ENCODE data around the gene HAUS2. TPM values are rescaled to one million over a fixed set of nuclear protein-coding genes. Genes with fewer than 3 reads are reported as not detected.
A peak's percentile ranks its signal among the peaks of the same experiment; 100 is the strongest.
"Not testable (repeated sequence)": the region's sequence is repeated elsewhere in the genome, so short reads cannot be mapped to it uniquely, and the experiment has no call there.

The HAUS2 gene
- total and polyA plus RNA-seq, 8 donors, result 5.4 to 9.0 (median 7.5) TPM

GRCh38 chr15:42549032-42549491 lies 424 bp downstream of the HAUS2 start:
- FAIRE-seq, result no peak
- ATAC-seq, result peak; percentile 14 to 56 (median 36)
- DNase-seq, result no peak
- Histone ChIP-seq H3K9me3 (no peaks in the 10 kb centered on the region), H3K27ac (peak overlapping the region; percentile 75 to 87 (median 78)), H3K27me3 (no peaks in the 10 kb centered on the region), H3K36me3 (peaks cover 0 to 4% (median 4%) of the 10 kb centered on the region in 3 donors), H3K4me3 (peak overlapping the region; percentile 79 to 97 (median 88)), H3K4me1 (peaks cover 5 to 17% (median 15%) of the 10 kb centered on the region in 3 donors)
- WGBS, 2 donors, result 0% methylated on average over 15 of the region's 15 CpGs
- intact Hi-C loops (cut with DNase I), result no loop called here
- no peak for TF ChIP-seq CTCF (IDR thresholded peaks at IDR 0.05)

- intact Hi-C loops (cut with DNase I), result no loop called here
- WGBS, 2 donors, result 73 to 77% methylated on average over 12 of the region's 12 CpGs
- ATAC-seq, result no peak
- DNase-seq, result no peak
- H3K4me3 ChIP-seq, result peak overlapping the region in 2 of 4 donors; percentile 79 to 90
- H3K9me3 ChIP-seq, result no peaks in the 10 kb centered on the region
- no peaks in the 10 kb centered on the region for H3K27me3 ChIP-seq
- FAIRE-seq, result no peak
- TF ChIP-seq CTCF (IDR thresholded peaks at IDR 0.05), result no peak
- H3K27ac ChIP-seq, result no peak overlapping the region
- H3K36me3 ChIP-seq, result peaks cover 0 to 4% (median 0%) of the 10 kb centered on the region in 3 donors
- peaks cover 5 to 17% (median 15%) of the 10 kb centered on the region in 3 donors for H3K4me1 ChIP-seq
Observed at GRCh38 chr15:42549741-42550392, 1.2 kb downstream of the HAUS2 start.

- Histone ChIP-seq H3K4me1 (peaks cover 0 to 5% (median 3%) of the 10 kb centered on the region in 3 donors), H3K27ac (no peak overlapping the region), H3K9me3 (no peaks in the 10 kb centered on the region), H3K4me3 (no peak overlapping the region), H3K36me3 (no peaks in the 10 kb centered on the region), H3K27me3 (no peaks in the 10 kb centered on the region)
- intact Hi-C loops (cut with DNase I), result no loop called here
- FAIRE-seq, result no peak
- no peak for ATAC-seq
- DNase-seq, result no peak
- WGBS, 2 donors, result 77 to 89% methylated on average over 1 of the region's 1 CpG
- TF ChIP-seq CTCF (IDR thresholded peaks at IDR 0.05), result no peak
Observed at GRCh38 chr15:42553554-42553953, 4.9 kb downstream of the HAUS2 start.

GRCh38 chr15:42556550-42557207 lies 8.0 kb downstream of the HAUS2 start:
- H3K9me3 ChIP-seq; H3K36me3 ChIP-seq; intact Hi-C loops (cut with DNase I); H3K27ac ChIP-seq; FAIRE-seq; H3K4me3 ChIP-seq; DNase-seq; H3K27me3 ChIP-seq; H3K4me1 ChIP-seq: not testable (repeated sequence)
- WGBS, 2 donors, result 93 to 96% methylated on average over 10 to 12 of the region's 12 CpGs
- ATAC-seq, result peak in 1 of 4 donors; percentile 36

- Histone ChIP-seq H3K4me3 (no peak overlapping the region), H3K9me3 (no peaks in the 10 kb centered on the region), H3K27ac (no peak overlapping the region), H3K27me3 (no peaks in the 10 kb centered on the region), H3K36me3 (peaks cover 0 to 16% (median 2%) of the 10 kb centered on the region in 3 donors), H3K4me1 (no peaks in the 10 kb centered on the region)
- DNase-seq (no peak), ATAC-seq (no peak), FAIRE-seq (no peak)
- intact Hi-C loops (cut with DNase I), result no loop called here
- TF ChIP-seq CTCF (IDR thresholded peaks at IDR 0.05), result no peak
- 93 to 98% methylated on average over 3 of the region's 3 CpGs for WGBS, 2 donors
Observed at GRCh38 chr15:42558739-42559138, 10.1 kb downstream of the HAUS2 start.

Measured in pancreas (tissue), 10 donors.